GM21528 (cell line): ENCODE data around the gene LAMP1.
"Not testable (repeated sequence)": the region's sequence is repeated elsewhere in the genome, so short reads cannot be mapped to it uniquely, and the experiment has no call there.

ENCODE experiments used
- ATAC-seq: cut with Tn5 transposase; IDR thresholded peaks from one replicate; pipeline ENCODE4 v1.9.1; 2021; ENCODE audit warnings: mild to moderate bottlenecking, moderate library complexity; ENCODE audit not compliant: unreplicated experiment, low FRiP score

The LAMP1 gene

DNA sequence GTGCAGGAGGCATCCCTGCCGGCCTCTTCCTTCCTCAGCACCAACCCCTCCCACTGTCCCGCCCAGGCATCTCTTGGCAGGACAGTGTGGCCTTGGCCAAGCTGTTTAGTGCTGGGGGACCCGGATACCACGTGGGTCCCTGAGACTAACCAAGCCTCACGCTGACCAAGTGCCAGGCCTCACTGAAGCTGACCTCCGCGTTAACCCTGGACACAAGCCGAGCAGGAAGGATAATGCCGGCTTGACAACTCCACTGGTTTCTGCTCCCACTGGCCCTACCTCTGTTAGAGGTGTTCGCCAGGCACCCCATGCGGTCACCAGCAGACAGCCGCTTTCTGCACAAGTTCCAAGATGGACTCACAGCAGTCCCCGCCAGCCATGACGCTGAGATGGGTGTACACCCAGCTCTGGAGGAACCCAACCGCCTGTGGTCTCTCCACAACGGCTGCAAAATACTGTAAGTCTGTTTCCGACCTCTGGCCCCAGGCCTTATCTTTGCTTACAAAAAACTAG, 54.5 kb downstream of the LAMP1 start:
- ATAC-seq, result no peak

DNA sequence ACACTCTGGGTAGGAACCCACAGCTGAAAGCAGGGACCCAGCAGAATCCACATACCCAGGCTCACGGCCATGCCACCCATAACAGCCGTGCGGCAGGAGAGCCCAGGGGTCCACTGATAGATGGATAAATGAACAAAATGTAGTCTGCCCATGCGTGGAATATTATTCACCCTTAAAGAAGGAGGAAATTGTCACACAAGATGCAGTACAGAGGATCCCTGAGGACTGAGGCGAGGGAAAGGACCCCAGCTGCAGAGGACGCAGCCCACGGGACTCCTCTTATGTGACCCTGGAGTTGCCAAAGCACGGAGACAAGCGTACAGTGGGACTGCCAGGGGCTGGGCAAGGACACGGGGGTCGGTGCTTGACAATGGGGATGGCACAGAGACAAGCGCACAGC, 56.2 kb downstream of the LAMP1 start:
- ATAC-seq, result no peak

DNA sequence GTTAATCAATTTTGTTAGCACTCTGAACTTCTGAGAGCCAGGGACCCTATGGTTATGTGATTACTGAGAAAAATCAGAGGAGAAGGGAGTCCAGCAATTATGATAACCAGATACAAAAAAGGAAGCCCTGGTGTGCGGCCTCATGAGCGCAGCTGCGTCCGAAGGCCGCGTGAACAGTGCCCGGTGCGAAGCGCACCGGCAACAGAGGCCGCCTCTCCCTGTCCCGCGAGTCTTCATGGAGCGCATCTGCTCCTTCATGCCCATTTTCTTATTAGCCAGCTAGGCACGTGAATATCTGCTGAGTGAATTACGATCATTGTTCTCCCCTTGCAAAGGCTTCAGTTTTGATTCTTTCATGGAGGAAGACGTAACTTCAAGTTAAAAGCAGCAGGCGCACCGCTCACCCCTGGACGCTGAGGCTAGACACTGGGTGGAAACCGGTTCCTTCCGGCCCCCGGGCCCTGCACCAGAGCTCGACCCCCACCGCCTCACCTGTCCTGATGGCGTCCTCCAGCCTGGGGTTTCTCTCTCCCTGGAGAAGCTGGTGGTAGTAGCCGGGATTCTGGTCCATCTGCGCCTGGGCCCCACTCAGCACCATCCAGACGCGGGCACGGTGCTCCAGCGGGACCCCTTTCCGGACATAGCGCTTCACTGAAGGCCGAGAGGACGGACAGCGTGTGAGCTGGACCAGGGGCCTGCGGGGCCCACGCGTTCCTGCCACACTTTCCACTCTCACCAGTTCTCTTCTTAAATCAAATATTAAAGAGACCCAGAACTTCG, 58.0 kb downstream of the LAMP1 start:
- no peak for ATAC-seq

DNA sequence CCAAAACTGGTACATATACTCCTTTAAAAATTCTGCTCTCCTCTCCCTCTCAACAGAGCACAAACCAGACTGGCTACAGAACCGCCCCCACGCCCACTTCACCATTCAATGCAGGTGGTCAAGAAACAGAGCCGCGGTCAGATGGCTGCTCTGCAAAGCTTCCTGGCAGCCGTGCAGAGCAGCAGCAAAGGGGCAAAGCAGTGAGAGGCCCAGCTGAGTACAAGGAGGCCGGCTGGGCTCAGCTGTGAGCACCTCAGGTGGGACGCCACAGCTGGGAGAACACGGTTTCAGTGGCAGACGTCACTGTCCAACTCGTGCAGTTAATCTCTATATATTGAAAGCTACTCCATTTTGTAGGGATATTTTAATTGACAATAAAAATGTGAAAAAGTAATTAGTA, 58.6 kb downstream of the LAMP1 start:
- ATAC-seq, result no peak

DNA sequence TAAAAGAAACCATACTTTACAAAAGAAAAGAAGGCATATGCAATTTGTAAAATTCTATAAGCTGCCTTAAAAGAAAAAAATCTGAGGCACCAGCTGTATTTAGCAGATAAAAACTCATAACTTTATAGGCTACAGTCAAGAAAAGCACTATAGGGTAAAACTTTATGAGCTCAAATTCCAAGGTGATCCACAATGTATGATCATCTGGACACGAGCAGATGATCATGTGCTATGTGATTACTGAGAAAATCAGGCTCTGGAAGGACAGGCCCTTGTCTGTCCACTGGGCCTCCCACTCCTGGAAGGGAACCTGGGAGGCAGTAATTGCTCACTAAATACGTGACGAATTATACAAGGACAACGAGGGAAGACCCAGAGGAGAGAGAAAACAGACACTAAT, 59.6 kb downstream of the LAMP1 start:
- no peak for ATAC-seq

DNA sequence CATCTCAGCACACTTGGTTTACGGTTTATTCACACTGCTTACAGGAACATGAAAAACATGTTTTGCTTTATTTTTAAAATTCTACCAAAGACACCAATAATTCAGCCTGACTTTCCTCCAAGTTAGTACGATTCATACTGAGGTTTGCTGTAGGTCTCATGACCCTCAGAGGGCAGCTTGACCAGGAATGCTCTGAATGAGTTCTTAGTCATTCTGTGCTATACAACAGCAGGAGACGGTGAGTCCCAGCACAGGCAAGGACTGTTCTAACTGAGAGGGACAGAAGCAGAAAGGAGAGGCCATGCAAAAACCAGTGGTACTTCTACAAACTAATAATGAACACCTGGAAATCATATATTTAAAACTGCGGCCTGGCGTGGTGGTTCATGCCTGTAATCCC, 60.5 kb downstream of the LAMP1 start:
- ATAC-seq, result no peak

DNA sequence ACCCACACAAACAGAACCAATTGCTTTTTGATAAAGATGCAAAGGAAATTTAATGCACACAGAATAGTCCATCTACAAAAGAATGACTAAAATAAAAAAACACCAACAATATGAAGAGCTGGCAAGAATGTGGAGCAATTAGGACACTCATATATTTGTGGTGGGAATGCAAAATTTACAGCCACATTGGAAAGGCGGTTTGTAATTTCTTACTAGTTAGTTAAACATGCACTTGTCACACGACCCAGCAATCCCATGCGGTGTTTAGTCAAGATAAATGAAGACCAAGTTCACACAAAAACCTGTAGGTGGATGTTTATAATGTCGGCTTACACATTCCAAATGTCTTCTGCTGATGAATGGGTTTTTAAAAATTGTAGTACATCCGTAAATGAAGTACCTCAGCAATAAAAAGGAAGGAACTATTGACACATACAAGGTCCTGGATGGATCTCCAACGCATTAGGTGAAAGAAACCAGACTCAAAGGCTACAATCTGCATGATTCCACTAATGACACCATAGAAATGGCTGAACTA, 61.7 kb downstream of the LAMP1 start:
- no peak for ATAC-seq

DNA sequence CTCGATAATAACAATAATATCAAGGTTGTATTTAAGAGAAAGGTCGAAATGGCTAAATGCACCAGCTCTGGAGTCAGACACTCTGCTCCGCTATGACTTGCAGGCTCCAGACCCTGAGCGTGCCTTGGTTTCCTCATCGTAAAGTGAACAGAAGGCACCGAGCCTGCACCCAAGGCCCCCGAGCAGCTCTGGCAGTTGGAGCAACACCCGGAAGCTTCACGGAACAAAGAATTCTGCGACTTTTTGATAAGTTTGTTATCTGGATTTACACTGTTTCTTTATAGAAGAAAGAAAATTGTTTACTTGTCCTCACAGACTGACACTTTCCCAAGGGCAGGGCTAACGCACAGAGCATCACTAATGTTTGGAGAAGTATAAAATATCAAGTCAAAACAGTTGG, 62.5 kb downstream of the LAMP1 start:
- ATAC-seq, result no peak

DNA sequence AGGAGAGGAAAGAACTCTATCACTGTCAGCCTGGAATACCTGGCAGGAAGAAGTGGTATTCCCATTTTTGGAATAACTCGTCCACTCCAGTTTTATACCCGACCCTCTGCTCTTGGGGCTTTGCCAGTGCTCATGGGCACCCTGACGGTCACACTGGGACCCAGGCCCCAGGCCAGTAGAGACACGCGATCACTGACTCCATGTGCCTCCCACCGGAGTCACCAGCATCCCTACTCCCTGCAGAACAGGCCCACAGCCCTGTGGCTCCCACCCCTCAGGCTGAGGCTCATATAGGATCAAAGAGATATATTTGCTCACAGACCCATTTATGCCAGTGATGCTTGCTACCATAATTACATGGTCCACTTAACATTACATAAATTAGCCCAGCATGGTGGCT, 63.4 kb downstream of the LAMP1 start:
- ATAC-seq, result no peak

DNA sequence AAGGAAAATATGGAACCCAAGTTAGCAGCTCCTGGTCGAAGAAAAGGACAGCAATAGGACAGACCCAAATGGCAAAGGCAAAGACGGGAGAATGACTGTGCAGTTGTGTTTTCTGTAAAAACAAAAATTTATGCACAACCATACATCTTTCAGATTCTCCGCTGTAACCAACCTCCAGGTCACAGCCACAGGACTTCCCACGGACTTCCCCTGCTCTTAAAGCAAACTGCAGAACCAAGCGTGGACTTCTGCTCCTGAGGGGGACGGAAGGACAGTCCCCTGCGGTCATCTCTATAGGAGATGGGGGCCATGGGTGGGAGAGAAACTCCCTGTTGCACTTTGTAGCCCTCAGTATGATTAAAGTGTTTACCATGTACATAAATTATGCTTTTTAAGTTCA, 64.4 kb downstream of the LAMP1 start:
- ATAC-seq, result no peak

DNA sequence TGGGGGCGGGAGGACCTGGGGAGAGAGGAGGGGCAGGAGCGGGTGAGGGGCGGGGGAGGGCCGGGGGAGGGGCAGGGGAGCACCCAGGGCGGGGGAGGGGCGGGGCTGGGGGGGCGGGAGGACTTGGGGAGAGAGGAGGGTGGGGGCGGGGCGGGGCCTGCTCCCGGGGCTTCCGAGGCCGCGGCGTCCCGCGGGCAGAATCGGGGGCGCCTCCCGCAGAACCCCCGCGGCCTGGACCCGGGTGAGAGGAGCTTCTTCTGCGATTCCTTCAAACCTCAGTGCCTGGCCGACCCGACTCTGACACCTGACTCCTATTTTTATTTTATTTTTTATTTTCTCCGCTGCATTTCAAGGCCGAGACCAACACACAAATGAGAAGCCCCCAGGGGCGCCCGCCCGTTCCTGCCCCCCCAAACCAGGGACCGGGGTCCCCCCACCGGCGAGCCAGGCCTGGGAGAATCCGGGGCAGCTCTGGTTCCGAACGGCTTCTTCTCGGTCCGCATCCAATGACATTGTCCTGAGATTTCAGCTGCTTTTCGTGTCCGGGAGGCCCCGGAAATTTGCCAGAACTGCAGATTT, 67.4 kb downstream of the LAMP1 start:
- ATAC-seq, result no peak

DNA sequence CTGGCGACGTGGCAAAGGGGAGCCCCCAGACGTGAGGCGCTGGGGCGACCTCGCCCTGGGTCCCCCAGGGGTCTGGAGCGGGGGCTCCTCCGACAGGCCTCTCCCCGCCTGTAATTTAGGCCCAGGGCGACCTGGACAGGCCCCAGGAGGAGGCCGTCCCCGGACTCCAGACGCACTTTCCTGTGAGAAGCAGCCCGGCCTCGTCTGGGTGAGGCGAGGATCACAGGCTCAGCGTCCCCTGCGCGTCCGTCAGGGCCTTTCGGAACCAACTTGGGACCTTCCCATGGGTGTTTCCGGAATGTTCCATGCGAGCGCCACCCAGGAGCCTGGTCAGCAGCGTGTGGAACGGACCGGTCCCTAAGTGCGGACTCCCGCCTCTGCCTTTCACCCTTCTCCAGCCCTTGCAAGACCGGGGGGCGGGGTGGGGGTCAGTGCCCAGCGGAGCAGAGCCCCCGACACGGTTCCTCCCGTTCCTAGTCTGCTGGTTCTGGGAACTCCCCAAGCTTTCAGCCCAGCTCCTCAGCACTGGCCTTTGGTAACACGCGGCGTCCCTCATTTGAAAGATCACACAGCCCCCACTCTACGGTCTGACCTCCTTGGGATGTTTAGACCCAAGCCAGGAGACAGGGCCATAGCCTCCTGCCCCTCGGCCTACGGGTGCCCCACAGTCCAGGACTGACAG, 68.0 kb downstream of the LAMP1 start:
- no peak for ATAC-seq

DNA sequence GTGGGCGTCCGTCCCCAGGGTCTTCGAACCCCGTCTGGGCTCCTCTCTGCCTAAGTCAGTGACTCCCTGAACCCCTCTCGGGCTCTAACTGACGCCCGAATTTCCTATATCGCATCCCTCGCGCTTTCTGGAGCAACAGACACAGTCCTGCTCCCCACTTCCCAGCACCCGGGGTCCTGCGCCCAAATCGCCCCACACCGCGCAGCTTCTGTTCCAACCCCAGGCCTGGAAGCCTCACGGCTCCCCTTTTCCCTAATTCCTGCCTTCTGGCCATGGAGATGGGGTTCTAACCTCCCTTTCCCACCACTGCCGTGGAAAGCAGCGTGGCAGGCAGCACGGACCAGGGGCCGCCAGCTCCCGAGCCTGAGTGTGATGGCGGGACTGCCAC, 68.5 kb downstream of the LAMP1 start:
- ATAC-seq, result no peak

DNA sequence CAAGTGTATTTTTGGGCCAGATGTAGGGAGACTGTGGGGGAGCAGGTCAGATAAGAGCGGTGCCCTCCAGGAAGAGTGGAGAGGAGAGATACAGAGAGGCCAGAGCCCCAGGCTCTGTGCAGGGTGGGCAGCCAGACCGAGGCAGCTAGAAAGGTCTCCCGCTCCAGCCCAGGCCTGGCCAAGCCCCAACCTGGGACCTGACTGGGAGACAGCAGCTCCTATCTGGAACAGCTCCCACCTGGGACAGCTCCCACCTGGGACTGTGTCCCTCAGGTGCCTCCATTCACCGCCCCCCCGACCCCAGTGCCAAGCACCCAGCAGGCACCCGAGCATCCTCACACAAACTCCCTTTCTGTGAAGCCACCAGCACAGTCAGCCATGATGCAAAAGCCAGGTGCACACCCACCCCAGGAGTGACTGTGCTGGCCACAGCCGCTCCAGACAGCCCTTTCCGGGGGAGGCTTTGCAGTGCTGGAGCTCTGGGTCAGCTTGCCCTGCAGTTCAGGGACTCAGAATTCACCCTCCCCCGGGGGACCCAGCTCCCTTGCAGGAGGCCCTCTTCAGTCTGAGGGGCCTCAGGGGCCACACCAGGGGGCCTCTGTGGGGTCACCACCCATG, 69.0 kb downstream of the LAMP1 start:
- no peak for ATAC-seq

DNA sequence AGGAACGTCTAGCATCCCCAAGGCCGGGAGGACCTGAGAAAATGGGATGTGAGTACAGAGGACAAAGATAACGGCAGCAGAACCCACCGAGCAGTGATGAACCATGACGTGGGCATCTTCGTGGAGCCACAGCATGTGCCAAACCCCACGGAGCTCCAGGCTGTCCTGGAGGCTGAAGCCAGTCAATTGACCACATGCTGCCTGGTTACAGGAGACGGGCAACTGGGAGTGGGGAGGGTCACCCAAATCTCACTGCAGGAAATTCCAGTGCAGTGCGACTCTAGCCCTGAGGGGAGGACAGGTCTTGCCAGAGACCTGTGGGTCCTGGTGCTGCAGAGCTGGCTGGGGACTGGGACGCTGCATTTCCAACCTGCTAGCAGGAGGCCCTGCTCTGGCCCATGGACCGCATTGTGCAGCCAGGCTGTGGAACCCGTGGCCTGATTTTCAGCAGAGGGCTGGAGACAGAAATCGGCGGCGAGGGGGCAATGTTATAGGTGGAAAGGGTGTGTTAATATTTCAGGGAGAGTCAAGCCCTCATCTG, 70.1 kb downstream of the LAMP1 start:
- no peak for ATAC-seq

DNA sequence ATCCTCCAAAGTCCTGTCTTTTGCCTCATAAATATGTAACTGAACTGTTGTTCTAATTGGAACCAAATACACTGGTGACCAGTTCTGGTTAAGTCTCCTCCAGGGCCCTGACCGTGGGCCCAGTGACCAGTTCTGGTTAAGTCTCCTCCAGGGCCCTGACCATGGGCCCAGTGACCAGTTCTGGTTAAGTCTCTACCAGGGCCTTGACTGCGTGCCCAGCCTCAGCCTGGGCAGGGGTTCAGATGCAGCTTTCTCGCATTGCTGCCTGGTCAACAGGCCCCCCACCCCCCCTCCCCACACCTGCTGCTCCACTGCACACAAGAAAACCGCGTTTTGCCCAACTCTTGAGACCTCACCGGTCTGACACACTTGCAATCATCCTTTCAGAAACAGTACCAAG, 70.7 kb downstream of the LAMP1 start:
- no peak for ATAC-seq

DNA sequence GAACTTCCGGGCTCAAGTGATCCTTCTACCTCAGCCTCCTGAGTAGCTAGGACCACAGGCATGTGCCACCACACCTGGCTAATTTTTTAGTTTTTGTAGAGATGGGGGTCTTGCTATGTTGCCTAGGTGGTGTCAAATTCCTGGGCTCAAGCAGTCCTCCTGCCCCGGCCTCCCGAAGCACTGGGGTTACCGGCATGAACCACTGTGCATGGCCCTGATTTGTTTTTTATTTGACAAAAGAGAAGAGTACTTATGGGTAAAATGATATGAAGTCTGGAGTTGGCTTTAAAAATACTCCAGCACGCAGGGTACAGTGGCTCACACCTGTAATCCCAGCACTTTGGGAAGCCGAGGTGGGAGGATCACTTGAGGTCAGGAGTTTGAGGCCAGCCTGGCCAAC, 71.3 kb downstream of the LAMP1 start:
- not testable (repeated sequence) for ATAC-seq

DNA sequence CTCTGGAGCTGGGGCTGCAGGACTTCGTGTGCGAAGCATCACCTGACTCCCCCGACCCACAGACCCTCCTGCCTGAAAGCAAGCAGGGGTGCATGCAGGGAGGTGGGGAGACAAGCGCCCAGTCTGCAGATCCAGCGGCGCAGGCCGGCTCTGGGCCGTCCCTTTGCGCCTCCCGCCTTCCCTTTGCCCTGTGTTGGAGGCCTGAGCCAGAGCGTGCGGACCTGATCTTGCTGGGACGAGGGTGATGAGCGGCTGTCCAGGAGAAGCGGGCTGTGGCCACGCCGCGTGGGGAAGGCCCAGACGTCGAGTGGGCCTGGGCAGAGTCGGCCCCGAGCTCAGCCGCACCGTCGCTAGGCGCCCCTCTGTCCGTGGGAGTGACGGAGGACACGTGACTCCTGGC, 72.2 kb downstream of the LAMP1 start:
- no peak for ATAC-seq

DNA sequence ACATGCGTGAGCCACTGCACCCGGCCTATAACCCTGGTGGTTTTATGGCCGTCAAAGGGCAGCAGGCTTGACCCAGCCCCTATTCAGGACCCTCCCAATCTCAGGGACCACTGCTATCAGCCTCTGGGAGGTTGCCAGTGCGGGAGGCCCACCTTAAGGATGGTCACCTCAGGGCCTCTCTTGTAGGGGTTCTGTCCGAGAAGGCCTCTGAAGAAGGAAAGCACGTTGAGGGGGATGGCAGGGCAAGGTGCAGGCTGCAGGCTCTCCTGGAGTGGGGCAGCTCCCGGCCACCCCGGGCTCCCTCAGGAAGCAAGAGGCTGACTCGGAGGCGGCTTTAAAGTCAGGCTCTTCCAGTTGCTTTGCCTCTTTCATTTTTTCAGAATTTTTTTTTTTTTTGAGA, 72.8 kb downstream of the LAMP1 start:
- no peak for ATAC-seq

DNA sequence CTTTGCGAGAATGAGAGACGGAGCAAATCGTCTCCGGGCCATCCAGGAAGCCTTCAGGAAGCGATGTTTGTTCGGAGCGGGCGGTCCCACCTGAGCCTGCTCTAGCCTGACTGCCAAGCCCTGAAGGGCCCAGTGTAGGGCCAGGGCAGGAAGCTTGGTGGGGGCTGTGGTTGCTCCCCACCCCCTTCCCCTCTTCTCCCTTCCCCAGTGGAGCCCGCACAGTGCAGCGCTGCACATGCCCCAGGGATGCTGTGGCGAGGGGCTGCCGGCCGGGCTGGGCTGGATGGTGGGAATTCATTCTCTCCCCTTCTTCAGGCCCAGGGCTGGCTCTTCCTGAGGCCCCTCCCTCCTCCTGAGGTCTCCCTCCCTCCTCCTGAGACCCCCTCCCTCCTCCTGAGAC, 74.0 kb downstream of the LAMP1 start:
- no peak for ATAC-seq

DNA sequence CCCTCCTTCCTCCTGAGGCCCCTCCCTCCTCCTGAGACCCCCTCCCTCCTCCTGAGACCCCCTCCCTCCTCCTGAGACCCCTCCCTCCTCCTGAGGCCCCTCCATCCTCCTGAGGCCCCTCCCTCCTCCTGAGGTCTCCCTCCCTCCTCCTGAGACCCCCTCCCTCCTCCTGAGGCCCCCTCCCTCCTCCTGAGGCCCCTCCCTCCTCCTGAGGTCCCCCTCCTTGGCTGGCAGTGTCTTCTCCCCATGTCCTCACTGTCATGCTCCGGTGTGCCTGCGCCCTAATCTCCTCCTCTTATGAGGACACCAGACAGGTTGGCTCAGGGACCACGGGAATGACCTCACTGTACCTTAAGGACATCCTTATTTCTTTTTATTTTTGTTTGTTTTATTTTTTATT, 74.7 kb downstream of the LAMP1 start:
- not testable (repeated sequence) for ATAC-seq
